Measurements from ENCODE around the gene LCN6.
"Not testable (repeated sequence)": the region's sequence is repeated elsewhere in the genome, so short reads cannot be mapped to it uniquely, and the experiment has no call there.

The LCN6 gene

GRCh38 chr9:136759001-136759400, 10.7 kb upstream of the LCN6 start:
- no peak for DNase-seq

GRCh38 chr9:136757751-136758140, 9.4 kb upstream of the LCN6 start:
- DNase-seq = no peak

- DNase-seq = no peak
Observed at GRCh38 chr9:136757328-136757727, 9.0 kb upstream of the LCN6 start.

GRCh38 chr9:136756836-136757235, 8.5 kb upstream of the LCN6 start:
- DNase-seq = no peak

DNA sequence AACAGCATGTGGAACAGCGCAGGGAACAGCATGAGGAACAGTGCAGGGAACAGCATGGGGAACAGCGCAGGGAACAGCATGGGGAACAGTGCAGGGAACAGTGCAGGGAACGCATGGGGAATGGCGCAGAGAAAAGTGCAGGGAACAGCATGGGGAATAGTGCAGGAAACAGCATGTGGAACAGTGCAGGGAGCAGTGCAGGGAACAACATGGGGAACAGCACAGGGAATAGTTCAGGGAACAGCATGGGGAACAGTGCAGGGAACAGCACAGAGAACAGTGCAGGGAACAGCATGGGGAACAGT, 7.8 kb upstream of the LCN6 start:
- no peak for DNase-seq

DNA sequence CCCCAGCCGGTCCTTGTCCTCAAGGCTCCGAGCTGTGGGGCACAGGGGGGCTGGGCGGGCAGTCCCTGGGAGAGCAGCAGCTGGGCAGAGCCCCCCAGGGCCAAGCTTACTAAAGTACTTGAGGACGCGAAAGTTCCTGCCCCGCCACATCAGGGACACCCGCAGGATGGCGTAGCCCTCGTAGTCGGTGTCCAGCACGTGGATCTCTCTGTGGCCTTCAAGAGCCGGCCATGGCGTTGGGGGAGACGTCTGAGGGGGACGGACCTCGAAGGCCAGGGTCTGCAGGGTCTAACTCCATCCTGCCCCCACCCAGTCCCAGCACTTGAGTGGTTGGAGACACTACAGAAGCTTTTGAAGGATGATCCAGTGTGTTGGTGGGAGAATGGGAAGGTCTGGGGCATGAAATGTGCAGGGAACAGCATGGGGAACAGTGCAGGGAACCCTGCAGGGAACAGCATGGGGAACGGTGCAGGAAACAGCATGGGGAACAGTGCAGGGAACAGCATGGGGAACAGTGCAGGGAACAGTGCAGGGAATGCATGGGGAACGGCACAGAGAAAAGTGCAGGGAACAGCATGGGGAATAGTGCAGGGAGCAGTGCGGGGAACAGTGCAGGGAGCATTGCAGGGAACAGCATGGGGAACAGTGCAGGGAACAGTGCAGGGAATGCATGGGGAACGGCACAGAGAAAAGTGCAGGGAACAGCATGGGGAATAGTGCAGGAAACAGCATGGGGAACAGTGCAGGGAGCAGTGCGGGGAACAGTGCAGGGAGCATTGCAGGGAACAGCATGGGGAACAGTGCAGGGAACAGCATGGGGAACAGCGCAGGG, 7.2 kb upstream of the LCN6 start:
- not testable (repeated sequence) for DNase-seq

DNA sequence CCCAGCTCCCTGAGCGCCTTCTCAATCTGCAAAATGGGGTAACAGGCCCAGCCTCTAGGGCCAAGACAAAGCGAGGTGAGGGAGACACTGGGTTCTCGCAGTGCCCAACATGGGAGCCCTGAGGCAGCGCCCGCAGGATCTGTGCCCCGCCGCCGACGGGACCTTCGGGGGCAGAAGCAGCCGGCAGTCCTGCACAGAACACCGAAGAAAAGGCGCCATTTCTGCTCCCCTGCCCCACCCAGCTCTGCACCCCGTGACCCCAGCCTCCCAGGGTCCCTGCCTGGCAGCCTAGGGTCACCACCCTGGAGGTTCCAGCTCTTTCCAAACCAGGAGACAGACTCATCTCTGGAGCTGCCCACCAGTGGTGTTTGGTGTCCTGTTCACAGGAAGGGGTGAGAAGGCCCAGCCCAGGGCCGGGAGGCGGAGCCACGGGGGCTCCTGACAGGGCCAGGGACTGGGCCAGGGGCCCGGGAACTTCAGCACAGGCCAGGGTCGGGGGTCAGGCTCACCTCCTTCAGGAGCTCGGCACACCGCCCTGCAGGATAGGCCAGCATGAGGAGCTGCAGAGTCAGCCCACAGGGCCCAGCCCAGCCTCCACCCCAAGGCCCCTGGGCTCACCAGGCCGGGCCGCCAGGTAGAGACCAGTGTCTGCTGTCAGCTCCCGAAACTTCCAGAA, 6.4 kb upstream of the LCN6 start:
- no peak for DNase-seq

- DNase-seq = no peak
Observed at GRCh38 chr9:136754059-136754572, 5.8 kb upstream of the LCN6 start.

GRCh38 chr9:136753371-136754058, 5.2 kb upstream of the LCN6 start:
- no peak for DNase-seq

DNA sequence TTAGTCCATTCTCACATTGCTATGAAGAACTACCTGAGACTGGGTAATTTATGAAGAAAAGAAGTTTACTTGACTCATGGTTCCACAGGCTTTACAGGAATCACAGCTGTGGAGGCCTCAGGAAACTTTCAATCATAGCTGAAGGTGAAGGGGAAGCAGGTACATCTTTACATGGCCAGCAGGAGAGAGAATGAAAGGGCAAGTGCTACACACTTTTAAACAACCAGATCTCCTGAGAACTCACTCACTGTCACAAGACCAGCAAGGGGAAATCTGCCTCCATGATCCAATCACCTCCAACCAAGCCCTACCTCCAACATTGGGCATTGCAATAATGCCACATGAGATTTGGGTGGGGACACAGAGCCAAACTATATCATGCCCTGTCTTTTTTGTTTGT, 3.5 kb upstream of the LCN6 start:
- DNase-seq = no peak

GRCh38 chr9:136751244-136751643, 2.9 kb upstream of the LCN6 start:
- DNase-seq = no peak

DNA sequence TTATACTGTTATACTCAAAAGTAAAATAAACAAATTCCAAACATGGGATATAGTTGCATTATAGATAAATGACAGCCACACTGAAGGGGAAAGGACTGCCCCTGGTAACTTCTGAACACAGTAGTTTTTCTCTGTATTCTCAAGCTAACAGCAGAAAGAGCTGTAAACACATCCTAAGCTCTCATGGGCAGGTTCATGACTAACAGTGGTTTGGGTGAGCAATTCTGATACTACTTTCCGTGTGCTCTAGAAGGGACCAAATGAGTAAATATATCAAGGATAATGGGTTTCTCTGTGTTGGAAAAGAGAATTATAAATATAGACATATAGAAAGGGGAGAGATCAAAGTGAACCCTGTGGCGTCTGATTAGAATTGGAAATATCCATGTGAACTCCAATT, 2.2 kb upstream of the LCN6 start:
- no peak for DNase-seq

DNA sequence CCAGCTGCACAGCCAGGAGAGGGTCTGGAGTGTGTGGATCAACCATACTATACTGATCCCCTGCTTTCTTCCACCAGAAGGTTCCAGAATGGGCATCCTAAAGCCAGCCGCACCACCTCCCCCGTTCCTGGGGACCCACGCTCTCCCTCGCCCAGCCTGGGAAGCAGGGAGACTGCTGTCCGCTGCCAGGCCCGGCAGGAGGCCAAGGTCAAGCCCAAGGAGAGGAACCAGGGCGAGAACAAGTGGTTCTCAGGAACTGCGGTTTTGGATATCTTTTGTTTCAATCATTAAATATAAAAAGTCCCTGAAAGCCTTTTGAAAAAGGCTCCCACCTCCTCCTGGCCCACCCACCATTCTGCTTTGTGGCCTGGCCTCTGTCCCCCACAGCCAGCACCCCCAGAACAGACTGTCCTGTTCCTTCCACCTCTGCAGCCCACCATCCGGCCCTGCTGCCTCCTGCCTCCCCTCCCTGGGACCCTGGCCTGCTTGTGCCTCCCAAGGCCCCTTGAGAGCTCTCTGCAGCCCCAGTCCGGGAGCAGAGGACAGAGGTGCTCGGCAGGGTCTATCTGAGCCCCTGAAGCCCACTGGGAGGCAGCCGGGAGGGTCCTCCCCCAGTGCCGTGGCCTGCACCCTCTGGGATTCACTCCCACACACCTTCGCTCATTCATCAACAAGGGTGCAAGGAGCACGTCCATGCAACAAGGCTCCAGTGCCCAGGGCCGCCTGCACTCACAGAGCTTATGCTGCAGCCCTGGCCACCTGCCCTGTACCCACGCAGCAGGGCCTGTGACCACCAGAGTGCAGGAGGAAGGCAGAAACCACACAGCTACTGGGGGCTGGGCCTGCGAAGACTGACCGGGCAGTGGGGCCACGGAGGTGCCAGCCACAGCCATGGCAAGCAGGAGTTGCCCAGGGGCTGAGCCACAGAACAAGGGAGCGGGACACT, 614 bp upstream of the LCN6 start:
- no peak for DNase-seq

- DNase-seq = no peak
Observed at GRCh38 chr9:136747161-136748060, 914 bp downstream of the LCN6 start.

GRCh38 chr9:136746621-136747020, 1.7 kb downstream of the LCN6 start:
- no peak for DNase-seq

DNA sequence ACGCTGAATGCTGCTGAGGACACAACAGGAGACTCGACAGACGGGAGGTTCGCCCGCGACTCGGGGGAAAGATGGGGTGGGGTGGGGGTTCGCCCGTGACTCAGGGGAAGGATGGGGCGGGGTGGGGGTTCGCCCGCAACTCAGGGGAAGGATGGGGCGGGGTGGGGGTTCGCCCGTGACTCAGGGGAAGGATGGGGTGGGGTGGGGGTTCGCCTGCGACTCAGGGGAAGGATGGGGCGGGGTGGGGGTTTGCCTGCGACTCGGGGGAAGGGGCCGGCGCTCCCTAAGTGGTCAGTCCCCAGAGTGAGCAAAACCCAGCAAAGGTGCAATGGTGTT, 2.2 kb downstream of the LCN6 start:
- no peak for DNase-seq

GRCh38 chr9:136745389-136746154, 2.8 kb downstream of the LCN6 start:
- DNase-seq = no peak

GRCh38 chr9:136744773-136745172, 3.6 kb downstream of the LCN6 start:
- DNase-seq = no peak

DNA sequence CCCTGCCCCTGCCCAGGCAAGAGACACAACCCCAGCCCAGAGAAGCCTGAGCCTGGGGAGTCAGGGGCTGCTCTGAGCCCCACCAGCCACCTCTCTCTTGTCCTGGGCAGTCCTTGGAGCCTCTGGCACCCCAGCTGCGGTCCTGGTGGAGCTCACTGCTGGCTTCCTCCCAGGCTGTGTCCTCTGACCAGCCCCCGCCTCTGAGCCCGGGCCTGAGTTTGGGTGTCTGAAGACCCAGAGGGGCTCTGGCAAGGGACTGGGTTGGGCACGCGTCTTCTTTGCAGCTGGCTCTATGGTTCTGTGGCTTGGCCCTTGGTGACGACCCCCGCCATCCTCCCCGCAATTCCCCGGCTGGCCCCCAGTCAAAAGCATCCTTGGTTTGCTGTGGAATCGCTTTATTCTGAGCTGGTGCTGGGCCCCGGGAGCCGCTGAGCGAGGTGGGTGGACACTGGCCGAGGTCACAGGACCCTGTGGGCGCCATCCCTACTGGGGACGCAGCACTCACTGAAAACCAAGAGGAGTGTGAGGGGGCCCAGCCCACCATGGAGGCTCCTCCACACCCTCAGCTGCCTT, 4.6 kb downstream of the LCN6 start:
- DNase-seq = no peak

GRCh38 chr9:136742591-136743391, 5.5 kb downstream of the LCN6 start, which contains the start of gene LCN10:
TSS of gene LCN10 (minus strand) at chr9:136742940. CDS start at chr9:136742903, 37 bp downstream.
- DNase-seq = peak; percentile 55
